ENCODE data around the gene KRT35.

DNA sequence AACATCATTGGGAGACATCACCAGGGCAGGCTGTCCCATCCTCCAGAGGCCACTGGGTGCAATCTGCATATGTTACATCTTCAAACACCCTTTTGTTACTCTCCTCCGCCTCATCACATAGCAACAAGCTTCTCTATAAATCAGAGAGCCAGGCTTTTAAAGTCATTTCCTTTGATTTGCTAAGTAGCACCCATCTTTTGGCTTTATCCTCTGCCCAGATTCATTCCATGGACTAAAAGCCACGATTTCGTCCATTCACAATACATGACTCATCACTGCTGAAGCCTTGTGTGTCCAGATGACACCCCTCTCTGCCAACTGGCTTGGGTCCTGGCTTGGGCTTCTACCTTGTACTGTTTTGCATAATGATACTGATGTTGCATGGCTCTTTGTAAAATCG, 38.2 kb downstream of the KRT35 start:
- no peak for TF ChIP-seq GATAD2B (conservative IDR thresholded peaks at IDR 0.05; ENCODE audit: low read depth)
- TF ChIP-seq POLR2AphosphoS5 (IDR thresholded peaks at IDR 0.05; ENCODE audit: low read length): no peak
- TF ChIP-seq BHLHE40 (IDR thresholded peaks at IDR 0.05; ENCODE audit: borderline replicate concordance in 1 of 2, low read depth in 2 of 2, low read length in 1 of 2): no peak

Measured in GM12878 (cell line).